HG03139 (cell line): ENCODE measurements around the gene CAMKK1.
A peak's percentile ranks its signal among the peaks of the same experiment; 100 is the strongest.

Source experiments
- ATAC-seq: cut with Tn5 transposase; IDR thresholded peaks from one replicate; pipeline ENCODE4 v1.9.1; 2021; ENCODE audit not compliant: unreplicated experiment

Gene CAMKK1

DNA sequence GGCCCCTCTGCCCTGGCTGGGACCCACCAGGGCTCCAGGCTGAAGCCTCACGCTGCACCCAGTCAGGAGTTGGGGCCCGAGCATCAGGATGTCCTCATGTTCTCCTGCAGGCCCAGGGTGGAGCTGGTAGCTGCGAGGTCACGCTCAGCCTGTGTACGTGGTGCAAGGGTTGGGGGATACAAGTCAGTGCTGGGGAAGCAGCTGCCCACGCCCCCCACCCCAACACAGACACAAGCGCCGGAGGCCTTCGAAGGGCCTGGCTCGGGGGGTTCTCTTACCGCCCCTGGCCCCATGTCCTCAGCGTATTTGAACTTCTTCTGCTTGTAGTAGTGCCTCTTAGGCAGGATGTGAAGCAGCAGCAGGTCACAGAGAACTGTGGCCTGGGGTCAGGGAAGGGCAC, 4.9 kb upstream of the CAMKK1 start:
- ATAC-seq, result no peak

DNA sequence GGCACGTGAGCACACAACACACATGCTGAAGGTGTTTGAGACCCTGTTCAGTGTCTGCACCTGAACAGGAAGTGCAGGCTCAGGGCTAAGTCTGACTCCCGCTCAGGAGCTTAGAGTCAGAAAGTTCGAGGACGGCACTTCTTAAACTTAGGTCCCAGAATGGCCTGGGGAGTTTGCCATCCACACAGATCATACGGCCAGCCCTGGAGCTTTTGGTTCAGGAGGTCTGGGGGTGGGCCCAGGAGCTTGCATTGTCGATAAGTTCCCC, 4.0 kb upstream of the CAMKK1 start:
- no peak for ATAC-seq

GRCh38 chr17:3896108-3896967, 3.5 kb upstream of the CAMKK1 start:
- ATAC-seq, result no peak

- ATAC-seq, result no peak
Measured at GRCh38 chr17:3895354-3895753, 2.5 kb upstream of the CAMKK1 start.

GRCh38 chr17:3894911-3895343, 2.1 kb upstream of the CAMKK1 start:
- no peak for ATAC-seq

GRCh38 chr17:3894188-3894587, 1.3 kb upstream of the CAMKK1 start:
- ATAC-seq, result no peak

DNA sequence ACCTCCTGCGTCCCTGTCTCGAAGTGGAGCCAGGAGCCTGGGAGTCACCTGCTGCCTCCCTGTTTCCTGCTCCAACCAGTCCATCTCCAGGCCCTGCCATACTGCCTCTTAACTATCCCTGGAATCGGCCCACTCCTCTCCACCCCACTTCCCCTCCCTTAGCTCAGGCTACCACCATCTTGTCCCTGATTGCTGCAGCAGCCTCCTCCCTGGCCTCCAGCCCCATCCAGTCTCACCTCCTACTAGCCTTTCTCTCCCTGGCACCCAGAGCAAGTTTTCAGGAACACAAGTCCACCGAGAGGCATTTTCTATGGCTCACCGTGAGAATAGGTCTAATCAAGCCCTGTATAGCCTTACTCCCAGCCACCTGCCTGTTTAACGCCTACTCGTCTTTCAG, 865 bp upstream of the CAMKK1 start:
- no peak for ATAC-seq

GRCh38 chr17:3892095-3892998, 506 bp downstream of the CAMKK1 start:
- ATAC-seq, result peak; percentile 13

DNA sequence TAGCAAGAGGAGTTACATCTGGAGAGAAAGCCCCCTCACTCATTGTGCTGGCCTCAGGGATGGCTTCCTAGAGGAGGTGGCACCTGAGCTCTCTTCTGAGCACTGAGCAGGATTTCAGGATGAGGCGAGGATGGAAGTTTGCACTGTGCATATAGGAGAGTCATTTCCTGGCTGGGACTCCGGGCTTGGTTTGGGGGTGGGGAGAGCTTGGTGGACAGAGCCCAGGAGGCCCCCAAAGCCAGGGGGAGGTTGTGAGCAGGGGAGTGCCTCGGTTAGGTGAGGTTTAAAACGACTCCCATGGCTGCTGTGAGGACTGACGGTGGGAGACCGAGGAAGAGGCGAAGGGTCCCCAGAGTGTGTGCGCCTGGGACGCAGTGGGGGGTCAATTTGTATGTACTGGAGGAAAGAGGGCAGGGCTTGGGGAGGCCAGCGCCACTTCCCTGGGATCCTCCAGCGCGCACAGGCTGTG, 1.2 kb downstream of the CAMKK1 start:
- ATAC-seq, result no peak

GRCh38 chr17:3890878-3891219, 2.0 kb downstream of the CAMKK1 start:
- no peak for ATAC-seq

- ATAC-seq, result no peak
Measured at GRCh38 chr17:3890082-3890877, 2.6 kb downstream of the CAMKK1 start.

DNA sequence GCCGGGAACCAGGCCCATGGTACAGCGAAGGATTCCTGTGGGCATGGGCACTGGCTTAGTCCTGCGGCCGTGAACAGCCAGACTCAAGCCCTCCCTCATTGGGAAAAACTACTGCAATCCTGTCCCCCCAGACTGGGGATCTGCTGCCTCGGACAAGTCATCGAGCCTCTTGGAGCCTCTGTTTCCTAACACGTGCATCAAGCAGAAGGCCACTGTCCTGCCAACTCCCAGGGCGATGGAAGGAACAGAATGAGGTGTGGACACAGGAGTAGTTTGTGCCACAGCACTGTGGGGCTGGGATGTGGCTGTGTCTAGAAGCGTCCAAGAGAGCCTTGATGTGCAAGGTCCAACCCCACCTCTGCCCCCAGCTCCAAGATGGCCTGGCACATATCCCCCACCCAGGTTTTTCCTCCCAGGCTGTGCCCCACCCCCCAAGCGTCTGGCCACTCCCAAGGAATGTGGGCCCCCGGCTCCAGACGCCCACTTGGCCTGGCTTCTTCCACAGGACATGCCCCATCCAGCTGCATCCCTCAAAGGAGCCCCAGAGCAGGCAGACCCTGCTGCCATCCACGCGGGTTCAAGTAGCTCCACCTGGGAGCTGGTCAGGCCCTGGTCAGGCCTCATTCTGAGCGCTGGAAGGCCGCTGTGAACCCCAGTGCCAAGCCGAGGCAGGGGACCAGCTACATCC, 3.4 kb downstream of the CAMKK1 start:
- no peak for ATAC-seq

GRCh38 chr17:3888343-3889171, 4.3 kb downstream of the CAMKK1 start:
- no peak for ATAC-seq

DNA sequence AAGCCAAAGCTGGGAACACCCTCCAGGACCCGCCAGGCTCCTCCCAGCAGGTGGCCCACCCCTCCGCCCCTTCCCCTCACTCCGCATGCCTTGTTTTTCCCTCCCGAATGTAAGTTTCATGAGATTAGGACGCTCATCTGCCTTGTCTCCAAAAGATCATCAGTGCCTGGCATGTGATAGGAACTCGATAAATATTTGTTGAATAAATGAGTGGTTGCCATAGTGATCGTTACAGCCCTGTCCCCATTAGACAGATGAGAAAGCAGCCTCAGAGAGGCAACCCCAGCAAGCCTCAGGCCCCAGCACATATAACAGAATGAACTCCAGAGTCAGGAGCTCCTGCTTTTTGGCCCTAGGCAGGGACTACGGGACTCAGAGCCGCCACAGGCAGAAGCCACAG, 5.0 kb downstream of the CAMKK1 start:
- ATAC-seq, result no peak

- ATAC-seq, result no peak
Measured at GRCh38 chr17:3887394-3887793, 5.5 kb downstream of the CAMKK1 start.

- ATAC-seq, result no peak
Measured at GRCh38 chr17:3886776-3887175, 6.1 kb downstream of the CAMKK1 start.

DNA sequence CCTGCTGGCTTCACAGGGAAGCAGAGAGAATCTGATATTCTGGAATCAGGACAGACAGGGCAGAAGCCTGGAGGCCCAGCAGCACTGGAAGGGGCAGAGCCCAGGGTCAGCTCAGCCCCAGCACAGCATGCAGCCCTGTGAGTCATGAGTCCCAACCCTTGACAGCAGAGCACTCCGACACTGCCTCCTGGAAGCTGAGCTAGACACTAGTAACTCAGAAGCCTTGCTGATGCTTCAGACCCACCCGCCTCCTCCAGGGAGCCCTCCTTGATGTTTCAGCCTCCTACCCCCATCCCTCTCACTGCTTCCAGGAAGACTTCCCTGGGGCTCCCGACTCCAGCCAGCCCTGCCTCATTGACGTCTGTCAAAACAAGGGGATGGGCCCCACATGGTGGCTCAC, 6.9 kb downstream of the CAMKK1 start:
- ATAC-seq, result no peak

DNA sequence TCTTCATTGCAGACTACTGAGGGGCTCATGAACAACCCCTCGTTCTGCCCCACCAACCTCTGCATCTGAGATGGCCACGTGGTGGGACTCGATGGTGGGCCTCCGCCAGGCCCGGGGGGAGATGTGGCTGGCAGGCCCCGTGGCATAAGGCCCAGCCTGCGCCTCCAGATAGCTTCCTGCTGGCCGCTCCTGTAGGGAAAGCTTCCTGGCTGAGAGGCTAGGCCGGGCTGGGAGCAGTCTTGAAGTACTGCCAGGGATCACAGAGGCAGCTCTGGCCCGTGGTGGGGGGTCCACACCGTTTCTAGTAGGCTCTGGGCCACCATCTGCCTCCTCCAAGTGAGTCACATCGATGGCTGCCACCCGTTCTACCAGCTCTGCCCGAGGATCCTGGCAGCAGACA, 7.6 kb downstream of the CAMKK1 start:
- no peak for ATAC-seq

DNA sequence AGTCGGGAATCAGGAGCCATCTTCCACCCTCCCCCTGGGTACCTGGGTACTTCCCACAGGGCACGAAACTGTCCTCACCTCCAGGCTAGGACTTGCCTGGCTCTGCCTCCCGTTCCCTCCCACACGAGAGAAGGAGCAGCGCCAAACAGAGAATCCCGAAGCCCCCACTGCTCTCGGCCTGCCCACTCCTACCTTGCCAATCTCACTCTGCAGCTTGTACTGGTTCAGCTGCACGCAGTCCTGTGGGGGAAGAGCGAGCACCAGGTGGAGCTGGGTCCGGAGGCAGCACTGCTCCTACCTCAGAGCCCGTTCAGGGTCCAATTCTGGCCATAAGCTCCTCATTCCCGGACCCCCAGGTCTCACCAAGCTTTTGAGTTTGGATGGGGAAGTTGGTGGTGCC, 8.7 kb downstream of the CAMKK1 start:
- no peak for ATAC-seq

- ATAC-seq, result no peak
Measured at GRCh38 chr17:3882276-3882675, 10.6 kb downstream of the CAMKK1 start.
